DMS153 (cell line): ENCODE measurements around the gene METTL9.
"Not testable (repeated sequence)": the region's sequence is repeated elsewhere in the genome, so short reads cannot be mapped to it uniquely, and the experiment has no call there.

Experiments used
- DNase-seq: peaks from one replicate; lab custom pipeline; 2025; lab: John Stamatoyannopoulos, UW

The METTL9 gene

DNA sequence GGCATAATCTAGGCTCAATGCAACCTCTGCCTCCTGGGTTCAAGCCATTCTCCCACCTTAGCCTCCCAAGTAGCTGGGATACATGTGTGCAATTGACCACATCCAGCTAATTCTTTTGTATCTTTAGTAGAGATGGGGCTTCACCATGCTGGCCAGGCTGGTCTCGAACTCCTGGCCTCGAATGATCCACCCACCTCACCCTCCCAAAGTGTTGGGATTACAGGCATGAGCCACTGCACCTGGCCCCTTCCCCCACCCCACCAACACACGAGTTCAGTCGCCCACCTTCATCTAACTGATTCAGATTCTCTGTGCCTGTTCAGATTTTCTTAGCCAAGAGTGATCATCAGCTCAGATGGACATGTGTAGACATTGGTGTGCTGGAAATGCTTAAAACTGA, 25.0 kb upstream of the METTL9 start:
- no peak for DNase-seq

DNA sequence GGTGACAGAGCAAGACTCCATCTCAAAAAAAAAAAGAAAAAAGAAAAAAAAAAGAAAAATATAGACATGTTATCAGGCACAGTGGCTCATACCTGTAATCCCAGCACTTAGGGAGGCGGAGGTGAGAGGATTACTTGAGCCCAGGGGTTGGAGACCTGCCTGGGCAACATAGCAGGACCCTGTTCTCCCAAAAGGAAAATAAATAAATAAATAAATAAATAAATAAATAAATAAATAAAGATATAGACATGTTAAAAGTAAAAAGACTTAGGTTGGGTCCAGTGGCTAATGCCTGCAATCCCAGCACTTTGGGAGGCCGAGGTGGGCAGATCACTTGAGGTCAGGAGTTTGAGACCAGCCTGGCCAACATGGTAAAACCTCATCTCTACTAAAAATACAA, 23.1 kb upstream of the METTL9 start:
- DNase-seq, result not testable (repeated sequence)

GRCh38 chr16:21577487-21577886, 21.9 kb upstream of the METTL9 start:
- DNase-seq, result not testable (repeated sequence)

GRCh38 chr16:21578311-21578710, 21.1 kb upstream of the METTL9 start:
- DNase-seq, result not testable (repeated sequence)

DNA sequence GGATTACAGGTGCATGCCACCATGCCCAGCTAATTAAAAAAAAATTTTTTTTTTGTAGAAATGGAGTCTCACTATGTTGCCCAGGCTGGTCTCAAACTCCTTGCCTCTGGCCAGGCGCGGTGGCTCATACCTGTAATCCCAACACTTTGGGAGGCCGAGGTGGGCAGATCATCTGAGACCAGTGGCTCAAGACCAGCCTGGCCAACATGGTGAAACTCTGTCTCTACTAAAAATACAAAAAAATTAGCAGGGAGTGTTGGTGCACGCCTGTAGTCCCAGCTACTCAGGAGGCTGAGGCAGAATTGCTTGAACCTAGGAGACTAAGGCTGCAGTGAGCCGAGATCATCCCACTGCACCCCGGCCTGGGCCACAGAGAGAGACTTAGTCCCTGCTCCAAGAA, 19.2 kb upstream of the METTL9 start:
- not testable (repeated sequence) for DNase-seq

- no peak for DNase-seq
These were observed 18.6 kb upstream of the METTL9 start for GRCh38 chr16:21580807-21581206.

DNA sequence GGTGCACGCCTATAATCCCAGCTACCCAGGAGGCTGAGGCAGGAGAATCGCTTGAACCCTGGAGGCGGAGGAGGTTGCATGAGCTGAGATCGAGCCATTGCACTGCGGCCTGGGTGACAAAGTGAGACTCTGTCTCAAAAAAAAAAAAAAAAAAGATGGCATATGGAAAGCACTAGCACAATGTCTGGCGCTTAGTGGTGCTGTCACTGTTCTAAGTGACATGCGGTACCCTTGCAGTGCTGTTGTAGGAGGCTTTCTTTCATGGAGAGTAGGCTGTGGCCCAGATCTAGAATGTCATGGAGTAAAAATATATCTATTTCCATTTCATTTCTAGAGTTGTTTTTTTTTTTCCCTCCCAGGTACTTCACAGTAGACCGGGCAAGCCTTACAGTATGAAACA, 14.6 kb upstream of the METTL9 start:
- no peak for DNase-seq

DNA sequence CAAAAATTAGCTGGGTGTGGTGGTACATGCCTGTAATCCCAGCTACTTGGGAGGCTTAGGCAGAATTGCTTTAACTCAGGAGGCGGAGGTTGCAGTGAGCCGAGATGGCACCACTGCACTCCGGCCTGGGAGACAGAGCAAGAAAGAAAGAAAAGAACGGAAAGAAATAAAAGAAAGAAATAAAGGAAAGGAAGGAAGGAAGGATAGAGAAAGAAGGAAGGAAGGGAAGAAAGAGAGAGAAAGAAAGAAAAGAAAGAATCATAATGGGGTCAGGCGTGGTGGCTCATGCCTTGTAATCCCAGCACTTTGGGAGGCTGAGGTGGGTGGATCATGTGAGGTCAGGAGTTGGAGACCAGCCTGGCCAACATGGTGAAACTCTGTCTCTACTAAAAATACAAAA, 10.8 kb upstream of the METTL9 start:
- not testable (repeated sequence) for DNase-seq

DNA sequence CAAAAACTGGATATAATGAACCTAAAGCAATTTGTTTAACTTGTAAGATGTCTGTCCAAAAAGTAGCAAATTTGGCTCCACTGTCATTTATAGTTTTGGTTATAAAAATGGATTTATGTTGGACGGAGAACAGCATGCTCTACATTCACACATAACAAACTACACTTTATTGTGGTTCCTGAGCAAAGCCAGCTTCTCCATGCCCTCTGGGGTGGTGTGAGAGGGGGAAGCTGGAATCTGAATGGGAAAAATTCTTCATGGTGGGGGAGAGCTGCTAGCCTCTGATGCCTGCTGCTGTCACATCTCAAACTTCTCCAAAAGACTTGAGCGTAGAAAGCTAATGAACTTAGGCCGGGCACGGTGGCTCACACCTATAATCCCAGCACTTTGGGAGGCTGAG, 9.8 kb upstream of the METTL9 start:
- DNase-seq, result no peak

DNA sequence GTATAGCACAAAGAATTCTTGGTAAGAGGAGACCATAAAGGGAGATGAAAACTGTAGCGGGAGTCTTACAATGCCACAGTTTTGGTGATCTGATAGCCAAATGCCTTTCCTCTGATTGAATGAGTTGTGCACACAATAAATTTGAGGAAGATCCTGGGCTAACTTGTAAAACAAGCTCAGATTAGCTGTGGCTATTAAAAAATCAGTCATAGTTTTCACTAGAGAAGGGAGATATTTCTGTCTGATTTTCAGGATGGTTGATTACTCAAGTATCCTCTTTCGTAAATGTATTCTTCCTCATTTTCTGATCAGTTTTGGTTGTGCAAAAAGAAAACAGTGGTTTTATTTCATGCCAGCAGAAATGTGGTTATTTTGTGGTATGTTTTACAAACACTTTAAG, 9.1 kb upstream of the METTL9 start:
- DNase-seq, result no peak

GRCh38 chr16:21590796-21591195, 8.6 kb upstream of the METTL9 start:
- DNase-seq, result no peak

DNA sequence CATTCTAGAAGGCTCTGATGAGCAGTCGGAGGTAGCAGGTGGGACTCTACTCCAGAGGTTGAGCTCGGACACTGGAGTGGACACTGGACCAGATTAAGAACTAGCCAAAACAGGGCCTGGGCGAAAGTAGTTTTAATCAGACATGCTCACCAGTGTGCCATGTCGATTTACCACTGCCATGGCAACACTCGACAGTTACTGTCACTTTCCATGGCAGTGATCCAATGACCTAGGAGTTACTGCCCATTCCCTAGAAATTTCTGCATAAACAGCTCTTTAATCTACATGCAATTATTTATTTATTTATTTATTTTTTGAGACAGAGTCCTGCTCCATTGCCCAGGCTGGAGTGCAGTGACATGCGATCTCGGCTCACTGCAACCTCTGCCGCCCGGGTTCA, 7.2 kb upstream of the METTL9 start:
- DNase-seq, result no peak

GRCh38 chr16:21593530-21594289, 5.7 kb upstream of the METTL9 start:
- no peak for DNase-seq

GRCh38 chr16:21597561-21598030, 1.8 kb upstream of the METTL9 start:
- DNase-seq, result no peak

- no peak for DNase-seq
These were observed 1.2 kb upstream of the METTL9 start for GRCh38 chr16:21598206-21598605.

GRCh38 chr16:21598701-21599121, 666 bp upstream of the METTL9 start:
- no peak for DNase-seq

DNA sequence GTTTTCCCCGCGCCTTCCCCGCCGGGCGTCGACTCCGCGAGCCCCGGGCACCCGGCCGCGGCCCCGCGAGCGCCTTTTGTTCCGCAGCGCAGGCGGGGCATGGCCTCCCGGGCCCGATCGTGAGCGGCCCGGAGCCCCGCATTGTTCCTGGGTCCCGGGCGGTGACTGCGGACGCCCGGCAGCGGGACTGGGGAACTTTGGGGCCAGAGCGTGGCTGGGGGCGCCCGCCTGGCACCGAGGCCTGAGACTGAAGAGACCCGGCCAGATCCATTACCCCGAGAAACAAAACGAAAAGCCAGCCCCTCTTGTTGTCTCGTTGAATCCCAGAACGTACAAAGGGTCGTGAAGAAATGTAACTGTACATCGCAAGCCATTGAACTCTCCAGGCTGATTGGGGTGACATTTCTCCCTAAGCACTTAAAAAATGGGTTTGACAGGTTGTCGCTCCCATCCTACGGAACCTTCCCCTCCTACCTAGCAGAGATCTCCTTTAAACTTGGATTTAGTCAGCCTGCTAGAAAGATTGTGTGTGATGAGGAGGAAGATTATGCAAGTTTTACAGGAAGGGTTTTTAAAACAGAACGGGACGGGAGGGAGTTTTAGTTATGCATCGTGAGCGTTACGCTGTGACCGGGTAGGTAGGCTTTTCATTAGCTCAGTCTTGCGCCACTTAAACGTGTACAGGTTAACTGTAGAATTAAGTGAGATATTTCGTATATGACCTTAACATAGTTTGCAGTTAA, 825 bp downstream of the METTL9 start:
- DNase-seq, result no peak

DNA sequence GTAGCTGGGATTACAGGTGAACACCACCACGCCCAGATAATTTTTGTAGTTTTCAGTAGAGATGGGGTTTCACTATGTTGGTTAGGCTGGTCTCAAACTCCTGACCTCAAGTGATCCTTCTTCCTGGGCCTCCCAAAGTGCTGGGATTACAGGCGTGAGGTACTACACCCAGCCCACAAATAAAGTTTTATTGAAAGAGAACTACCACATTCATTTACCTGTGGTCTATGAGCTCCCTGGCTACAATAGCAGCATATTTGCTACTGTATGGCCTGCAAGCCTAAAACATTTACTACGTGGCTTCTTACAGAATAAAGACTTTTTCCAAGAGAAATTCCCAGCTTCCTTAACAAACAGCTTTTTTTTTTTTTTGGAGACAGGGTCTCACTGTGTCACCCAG, 3.4 kb downstream of the METTL9 start:
- no peak for DNase-seq

DNA sequence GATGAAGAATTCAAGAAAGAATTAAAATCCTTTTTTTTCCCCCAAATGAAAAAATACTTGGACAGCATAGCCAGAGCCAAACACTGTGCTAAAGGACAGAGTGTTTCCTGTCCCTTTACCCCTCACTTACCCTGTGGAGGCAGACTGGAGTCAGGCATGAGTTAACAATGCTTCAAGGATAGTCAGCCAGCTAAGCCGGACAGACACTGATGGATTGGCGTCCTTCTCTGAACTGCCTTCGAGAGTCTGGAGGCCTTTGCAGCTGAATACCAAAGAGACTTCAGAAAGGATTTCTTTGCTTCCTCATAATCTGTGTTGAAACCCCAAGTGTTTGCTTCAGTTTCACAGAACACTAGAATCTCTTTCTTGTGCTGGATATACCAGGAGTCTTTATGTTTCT, 4.6 kb downstream of the METTL9 start:
- DNase-seq, result no peak

- not testable (repeated sequence) for DNase-seq
These were observed 6.5 kb downstream of the METTL9 start for GRCh38 chr16:21605848-21606247.

GRCh38 chr16:21608639-21609328, 9.4 kb downstream of the METTL9 start:
- DNase-seq, result no peak

GRCh38 chr16:21610006-21610544, 10.7 kb downstream of the METTL9 start:
- DNase-seq, result no peak

GRCh38 chr16:21610766-21611165, 11.4 kb downstream of the METTL9 start:
- no peak for DNase-seq
